ENCODE measurements around the gene TBC1D8B. TPM values are rescaled to one million over a fixed set of nuclear protein-coding genes. Genes with fewer than 3 reads are reported as not detected.

TBC1D8B gene
- total RNA-seq, 1 experiment from 2014 or later: 9.2 TPM

- intact Hi-C loops (cut with micrococcal nuclease): loop anchor here (10.0 kb wide), 5 partner anchors 125 to 1175 kb away; no protein-coding TSS in a partner anchor
- Histone ChIP-seq H3K4me1 (ENCODE audit: control insufficient read depth in 1 of 2, insufficient read depth in 2 of 2, low read length in 2 of 2) (peaks cover 15 to 37% of the 10 kb centered on the region in 2 experiments), H3K4me3 (replicated peaks in 1 of 2; ENCODE audit: low read depth in 1 of 2, low read length in 2 of 2) (no peak overlapping the region), H2AFZ (ENCODE audit: low read depth, low read length, poor library complexity, severe bottlenecking) (no peak overlapping the region), H3K9me2 (ENCODE audit: insufficient read depth) (no peaks in the 10 kb centered on the region), H3K9me3 (ENCODE audit: control insufficient read depth in 1 of 2, insufficient read depth in 1 of 2, low read depth in 1 of 2, low read length in 2 of 2) (no peaks in the 10 kb centered on the region), H3K9ac (ENCODE audit: low read length) (no peak overlapping the region), H3K27ac (ENCODE audit: low read depth, low read length) (no peak overlapping the region), H3K79me2 (ENCODE audit: insufficient read depth, low read length) (no peaks in the 10 kb centered on the region), H3K27me3 (ENCODE audit: insufficient read depth, low read length) (no peaks in the 10 kb centered on the region), H3K4me2 (ENCODE audit: low read length) (no peak overlapping the region), H3K36me3 (ENCODE audit: control insufficient read depth in 1 of 2, insufficient read depth in 2 of 2, low read length in 2 of 2) (no peaks in the 10 kb centered on the region), H4K20me1 (ENCODE audit: insufficient read depth) (no peaks in the 10 kb centered on the region)
- ChIA-PET CTCF (interaction anchor here (1.1 to 2.1 kb wide), 2 partner anchors 51 to 60 kb away, joined by 3 to 21 read pairs; no protein-coding TSS in a partner anchor), POLR2A (no interaction called here), RAD21 (ENCODE audit: low non-redundant PET in 1 of 2, low total read pairs in 2 of 2, uncharacterized antibody in 2 of 2, unreplicated experiment in 2 of 2) (no interaction called here)
- ATAC-seq (no peak), DNase-seq (ENCODE audit: low read depth, low spot score) (no peak)
- no TSS peak for BruUV-seq (replicated peaks)
- TF ChIP-seq ZFX (IDR thresholded peaks at IDR 0.05) (no peak), POLR2AphosphoS5 (IDR thresholded peaks at IDR 0.05; ENCODE audit: low read depth, low read length) (no peak), SIN3A (IDR thresholded peaks at IDR 0.05; ENCODE audit: low read depth) (no peak), EGR1 (IDR thresholded peaks at IDR 0.05; ENCODE audit: low read depth) (no peak), CBX3 (IDR thresholded peaks at IDR 0.05; ENCODE audit: low read depth) (no peak), SRF (IDR thresholded peaks at IDR 0.05; ENCODE audit: low read depth) (no peak), FOSL1 (IDR thresholded peaks at IDR 0.05; ENCODE audit: low read depth) (no peak), TCF7L2 (IDR thresholded peaks at IDR 0.05; ENCODE audit: borderline replicate concordance, extremely low read depth, insufficient read depth, insufficient read length) (no peak), ZNF274 (IDR thresholded peaks at IDR 0.05; ENCODE audit: low read depth, low read length) (no peak), RAD21 (IDR thresholded peaks at IDR 0.05; ENCODE audit: low read depth) (no peak), YY1 (IDR thresholded peaks at IDR 0.05; ENCODE audit: extremely low read depth, insufficient replicate concordance, low read depth, low read length) (no peak)
- TF ChIP-seq, protein P1, sequence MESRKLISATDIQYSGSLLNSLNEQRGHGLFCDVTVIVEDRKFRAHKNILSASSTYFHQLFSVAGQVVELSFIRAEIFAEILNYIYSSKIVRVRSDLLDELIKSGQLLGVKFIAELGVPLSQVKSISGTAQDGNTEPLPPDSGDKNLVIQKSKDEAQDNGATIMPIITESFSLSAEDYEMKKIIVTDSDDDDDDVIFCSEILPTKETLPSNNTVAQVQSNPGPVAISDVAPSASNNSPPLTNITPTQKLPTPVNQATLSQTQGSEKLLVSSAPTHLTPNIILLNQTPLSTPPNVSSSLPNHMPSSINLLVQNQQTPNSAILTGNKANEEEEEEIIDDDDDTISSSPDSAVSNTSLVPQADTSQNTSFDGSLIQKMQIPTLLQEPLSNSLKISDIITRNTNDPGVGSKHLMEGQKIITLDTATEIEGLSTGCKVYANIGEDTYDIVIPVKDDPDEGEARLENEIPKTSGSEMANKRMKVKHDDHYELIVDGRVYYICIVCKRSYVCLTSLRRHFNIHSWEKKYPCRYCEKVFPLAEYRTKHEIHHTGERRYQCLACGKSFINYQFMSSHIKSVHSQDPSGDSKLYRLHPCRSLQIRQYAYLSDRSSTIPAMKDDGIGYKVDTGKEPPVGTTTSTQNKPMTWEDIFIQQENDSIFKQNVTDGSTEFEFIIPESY (IDR thresholded peaks at IDR 0.05; ENCODE audit: extremely low read depth, insufficient replicate concordance, low read length): no peak
- TF ChIP-seq, protein P2, sequence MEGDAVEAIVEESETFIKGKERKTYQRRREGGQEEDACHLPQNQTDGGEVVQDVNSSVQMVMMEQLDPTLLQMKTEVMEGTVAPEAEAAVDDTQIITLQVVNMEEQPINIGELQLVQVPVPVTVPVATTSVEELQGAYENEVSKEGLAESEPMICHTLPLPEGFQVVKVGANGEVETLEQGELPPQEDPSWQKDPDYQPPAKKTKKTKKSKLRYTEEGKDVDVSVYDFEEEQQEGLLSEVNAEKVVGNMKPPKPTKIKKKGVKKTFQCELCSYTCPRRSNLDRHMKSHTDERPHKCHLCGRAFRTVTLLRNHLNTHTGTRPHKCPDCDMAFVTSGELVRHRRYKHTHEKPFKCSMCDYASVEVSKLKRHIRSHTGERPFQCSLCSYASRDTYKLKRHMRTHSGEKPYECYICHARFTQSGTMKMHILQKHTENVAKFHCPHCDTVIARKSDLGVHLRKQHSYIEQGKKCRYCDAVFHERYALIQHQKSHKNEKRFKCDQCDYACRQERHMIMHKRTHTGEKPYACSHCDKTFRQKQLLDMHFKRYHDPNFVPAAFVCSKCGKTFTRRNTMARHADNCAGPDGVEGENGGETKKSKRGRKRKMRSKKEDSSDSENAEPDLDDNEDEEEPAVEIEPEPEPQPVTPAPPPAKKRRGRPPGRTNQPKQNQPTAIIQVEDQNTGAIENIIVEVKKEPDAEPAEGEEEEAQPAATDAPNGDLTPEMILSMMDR (IDR thresholded peaks at IDR 0.05 in 2 of 3, conservative IDR thresholded peaks at IDR 0.05 in 1 of 3; ENCODE audit: borderline replicate concordance in 1 of 3, insufficient read depth in 1 of 3, low read depth in 2 of 3, low read length in 2 of 3): no peak
- TF ChIP-seq, protein P3, sequence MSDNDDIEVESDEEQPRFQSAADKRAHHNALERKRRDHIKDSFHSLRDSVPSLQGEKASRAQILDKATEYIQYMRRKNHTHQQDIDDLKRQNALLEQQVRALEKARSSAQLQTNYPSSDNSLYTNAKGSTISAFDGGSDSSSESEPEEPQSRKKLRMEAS (IDR thresholded peaks at IDR 0.05): no peak
Measured at GRCh38 chrX:106899841-106900240, 97.4 kb downstream of the TBC1D8B start.

All from HCT116 (cell line).